CD4-positive, alpha-beta T cell treated with Interleukin-6 at 100 ng/mL for 8 hours (primary cell): ENCODE measurements around the gene EID2B.

Experiments used
- DNase-seq: peaks from one replicate; pipeline ENCODE4 v3.0.0-alpha.2; 2020; ENCODE audit warnings: mixed read lengths, low spot score

The EID2B gene

DNA sequence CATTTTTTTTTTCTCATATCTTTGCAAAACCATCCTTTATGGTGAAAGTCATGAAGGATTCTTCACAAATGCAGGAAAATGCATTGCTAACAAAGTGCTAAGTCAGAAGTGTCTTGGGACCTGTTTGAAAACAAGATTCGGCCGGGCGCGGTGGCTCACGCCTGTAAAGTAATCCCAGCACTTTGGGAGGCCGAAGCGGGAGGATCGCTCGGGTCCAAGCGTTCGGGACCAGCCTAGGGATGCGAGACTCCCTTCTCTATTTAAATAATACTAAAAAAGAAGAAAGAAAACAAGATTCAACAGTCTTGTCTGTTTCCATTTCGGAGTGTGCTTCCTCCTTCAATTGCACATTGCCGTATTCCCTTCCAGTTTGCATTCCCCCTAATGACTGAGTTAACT lies 819 bp downstream of the EID2B start:
- no peak for DNase-seq

DNA sequence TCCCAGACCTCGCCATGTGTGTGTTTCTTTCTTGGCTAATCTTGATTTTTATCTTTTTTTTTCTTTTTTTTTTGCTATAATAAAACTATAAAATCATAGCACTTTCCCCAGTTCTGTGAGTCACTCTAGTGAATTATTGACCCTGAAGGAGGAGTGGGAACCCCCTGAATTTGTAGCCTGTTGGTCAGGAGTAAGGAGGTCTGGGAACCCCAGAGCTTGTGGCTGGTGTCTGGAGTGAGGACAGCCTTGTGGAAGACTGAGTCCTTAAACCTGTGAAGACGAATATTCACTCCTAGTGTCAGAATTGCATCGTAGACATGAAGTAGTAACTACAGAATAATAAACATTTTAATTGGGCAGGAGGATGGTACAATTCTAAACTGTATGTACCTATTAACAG lies 7.4 kb downstream of the EID2B start:
- DNase-seq: no peak

DNA sequence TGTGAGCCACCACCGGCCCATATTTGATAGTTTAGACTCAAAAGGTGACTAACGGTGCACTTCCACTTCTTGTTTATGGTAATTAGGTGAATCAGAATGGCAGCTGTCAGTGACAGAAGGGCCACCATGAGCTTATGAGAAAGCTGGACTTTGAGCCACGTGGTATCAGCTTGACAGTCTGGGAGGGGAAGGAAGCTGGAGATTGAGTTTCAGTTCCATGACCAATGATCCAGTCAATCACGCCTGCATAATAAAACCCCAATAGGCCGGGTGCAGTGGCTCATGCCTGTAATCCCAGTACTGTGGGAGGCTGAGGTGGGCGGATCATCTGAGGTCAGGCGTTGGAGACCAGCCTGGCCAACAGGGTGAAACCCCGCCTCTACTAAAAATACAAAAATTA lies 8.2 kb downstream of the EID2B start:
- DNase-seq: no peak

DNA sequence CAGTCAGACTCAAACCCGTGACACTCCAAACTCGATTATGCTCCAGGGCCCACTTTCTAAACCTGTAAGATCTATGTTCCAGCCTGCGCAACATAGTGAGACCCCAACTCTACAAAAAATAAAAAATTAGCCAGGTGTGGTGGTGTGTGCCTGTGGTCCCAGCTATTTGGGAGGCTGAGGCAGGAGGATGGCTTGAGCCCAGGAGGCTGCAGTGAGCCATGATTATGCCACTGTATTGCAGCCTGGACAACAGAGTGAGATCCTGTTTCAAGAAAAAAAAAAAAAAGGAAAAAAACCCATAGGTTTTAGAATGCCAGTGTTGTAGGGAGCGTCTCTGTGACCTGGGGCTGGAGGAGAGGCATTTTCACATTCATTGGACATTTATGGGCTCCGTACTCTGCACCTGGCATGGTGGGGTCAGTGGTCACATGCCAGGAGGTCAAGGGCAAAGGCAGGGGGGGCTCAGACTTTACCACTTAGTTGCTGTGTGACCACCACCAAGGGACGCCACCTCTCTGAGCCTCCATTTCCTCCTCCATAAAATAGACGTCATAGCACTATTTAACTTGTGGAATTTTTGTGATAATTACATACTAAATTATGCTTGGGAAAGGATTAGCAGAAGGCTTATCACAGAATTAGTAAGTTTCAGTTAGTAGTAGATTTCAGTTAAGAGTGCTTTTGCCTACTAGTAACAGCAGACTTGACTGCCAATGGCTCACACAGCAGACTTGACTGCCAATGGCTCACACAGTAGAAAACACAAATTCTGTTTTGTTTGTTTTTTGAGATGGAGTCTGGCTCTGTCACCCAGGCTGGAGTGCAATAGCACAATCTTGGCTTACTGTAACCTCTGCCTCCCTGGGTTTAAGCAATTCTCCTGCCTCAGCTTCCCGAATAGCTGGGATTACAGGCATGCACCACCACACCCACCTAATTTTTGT lies 11.8 kb downstream of the EID2B start:
- no peak for DNase-seq

DNA sequence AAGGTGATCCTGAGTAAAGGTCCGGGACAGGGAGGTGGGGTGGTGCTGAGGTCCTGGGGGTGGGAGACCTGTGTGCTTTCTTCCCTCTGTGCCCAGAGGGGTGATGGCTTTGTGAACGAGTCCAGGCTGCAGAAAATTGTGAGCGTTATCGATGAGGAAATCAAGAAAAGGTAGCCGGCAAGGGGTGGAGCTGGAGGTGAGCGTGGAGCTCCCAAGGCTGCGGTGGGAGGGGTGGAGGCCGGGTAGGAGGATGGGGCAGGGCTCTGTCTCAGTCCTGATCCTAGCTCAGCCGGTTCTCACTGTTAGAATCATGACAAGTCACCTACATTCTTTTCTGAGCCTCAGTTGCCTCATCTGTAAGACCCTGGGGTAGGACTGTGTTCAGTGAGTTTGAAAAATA lies 13.7 kb downstream of the EID2B start:
- DNase-seq: no peak

DNA sequence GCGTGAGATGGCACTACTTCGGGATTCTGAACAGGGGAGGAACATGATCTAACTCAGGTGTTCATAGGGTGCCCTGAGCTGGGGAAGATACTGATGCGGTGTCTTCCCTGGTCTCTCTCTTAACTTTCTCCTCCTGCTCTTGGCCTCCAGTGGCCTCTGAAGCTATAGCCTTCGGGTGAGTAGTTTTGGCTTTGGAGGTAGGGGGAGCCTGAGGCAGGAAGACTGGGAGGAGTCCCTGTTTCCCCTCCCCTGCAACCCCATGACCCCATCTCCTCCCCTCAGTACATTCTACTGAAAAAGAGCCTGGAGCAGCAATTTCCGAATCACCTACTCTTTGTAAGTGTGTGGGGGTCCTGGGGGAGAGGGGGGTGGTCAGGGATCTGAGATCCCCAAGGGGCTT lies 14.2 kb downstream of the EID2B start:
- DNase-seq: no peak

DNA sequence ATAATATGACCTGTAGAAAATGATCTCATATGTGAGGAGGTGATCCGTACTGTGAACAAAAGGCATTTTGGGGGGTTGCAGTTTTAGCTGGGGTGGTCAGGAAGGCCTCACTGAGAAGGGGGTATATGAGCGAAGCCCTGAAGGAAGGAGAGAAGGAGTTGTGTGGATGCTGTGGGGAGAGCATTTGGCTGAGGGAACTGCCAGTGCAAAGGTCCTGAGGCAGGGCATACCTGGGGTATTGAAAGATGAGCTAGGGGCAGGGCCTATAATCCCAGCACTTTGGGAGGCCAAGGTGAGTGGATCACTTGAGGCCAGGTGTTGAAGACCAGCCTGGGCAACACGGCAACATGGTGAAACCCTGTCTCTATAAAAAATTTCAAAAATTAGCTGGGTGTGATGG lies 15.2 kb downstream of the EID2B start:
- no peak for DNase-seq

DNA sequence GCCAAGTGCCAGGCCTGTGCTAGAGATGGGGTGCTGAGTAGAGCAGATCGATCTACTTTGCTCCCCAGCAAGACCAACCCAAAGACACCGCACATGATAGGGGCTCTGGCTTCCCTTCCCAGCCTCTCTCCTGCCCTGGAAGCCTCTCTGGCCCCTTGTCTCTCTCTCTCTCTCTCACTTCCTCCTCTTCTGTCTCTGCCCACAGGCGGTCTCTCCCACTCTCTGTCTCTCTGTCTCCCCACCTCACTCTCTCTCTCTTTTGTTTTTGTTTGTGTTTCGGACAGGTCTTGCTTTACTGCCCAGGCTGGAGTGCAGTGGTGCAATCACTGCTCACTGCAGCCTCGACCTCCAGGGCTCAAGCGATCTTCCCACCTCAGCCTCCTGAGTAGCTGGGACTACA lies 16.4 kb downstream of the EID2B start:
- no peak for DNase-seq

DNA sequence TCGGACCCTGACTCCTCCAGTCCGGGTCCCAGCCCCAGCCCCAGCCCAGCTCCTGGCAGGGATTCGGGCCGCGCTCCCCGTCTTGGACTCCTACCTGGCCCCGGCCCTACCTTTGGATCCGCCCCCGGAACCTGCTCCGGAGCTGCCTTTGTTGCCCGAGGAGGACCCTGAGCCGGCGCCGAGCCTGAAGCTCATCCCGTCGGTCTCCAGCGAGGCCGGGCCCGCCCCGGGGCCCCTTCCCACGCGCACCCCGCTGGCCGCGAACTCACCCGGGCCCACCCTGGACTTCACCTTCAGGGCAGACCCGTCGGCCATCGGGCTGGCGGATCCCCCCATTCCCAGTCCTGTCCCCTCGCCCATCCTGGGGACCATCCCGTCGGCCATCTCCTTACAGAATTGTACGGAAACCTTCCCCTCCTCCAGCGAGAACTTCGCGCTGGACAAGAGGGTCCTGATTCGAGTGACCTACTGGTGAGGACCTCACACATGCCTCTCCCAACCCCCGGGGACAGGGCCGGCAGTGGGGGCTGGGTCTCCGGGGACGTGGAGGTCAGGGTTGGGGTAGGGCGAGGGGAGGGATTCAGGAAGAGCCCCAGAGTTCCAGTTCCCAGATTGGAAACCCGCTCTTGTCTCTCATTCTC lies 17.0 kb downstream of the EID2B start:
- DNase-seq: no peak

DNA sequence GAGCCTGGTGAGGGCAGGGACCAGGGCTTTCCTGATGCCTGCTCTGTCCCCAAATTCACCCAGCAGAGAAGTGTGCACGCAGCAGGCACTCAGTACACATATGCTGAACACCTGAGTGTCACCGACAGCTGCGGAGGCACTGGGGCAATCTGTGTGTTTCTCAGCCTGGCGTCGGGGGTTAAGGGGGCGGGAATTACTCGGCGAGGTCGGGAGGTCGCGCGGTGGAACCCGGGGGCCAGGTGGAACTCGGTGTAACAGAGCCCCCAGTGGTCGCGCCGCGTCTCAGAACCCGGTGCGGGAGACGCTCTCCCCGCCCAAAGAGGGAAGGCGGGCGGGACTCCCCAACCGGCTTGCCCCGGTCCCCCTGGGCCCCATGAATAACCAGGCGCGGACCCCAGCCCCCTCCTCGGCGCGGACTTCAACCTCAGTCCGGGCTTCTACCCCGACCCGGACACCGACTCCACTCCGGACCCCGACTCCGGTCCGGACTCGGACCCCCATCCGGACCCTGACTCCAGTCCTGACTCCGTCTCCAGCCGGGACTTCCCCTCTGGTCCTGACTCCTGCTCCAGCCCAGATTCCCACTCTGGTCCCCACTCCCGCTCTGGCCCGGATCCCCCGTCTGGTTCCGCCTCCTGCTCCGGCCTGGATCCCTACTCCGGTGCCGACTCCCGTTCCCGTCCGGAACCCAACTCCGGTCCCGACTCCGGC lies 17.7 kb downstream of the EID2B start, which contains the start of gene SELENOV:
Gene SELENOV, plus strand, starts transcription at position 300 of the 711 bp plus-strand sequence. Its CDS starts 74 bp downstream, at position 374.
- DNase-seq: no peak

DNA sequence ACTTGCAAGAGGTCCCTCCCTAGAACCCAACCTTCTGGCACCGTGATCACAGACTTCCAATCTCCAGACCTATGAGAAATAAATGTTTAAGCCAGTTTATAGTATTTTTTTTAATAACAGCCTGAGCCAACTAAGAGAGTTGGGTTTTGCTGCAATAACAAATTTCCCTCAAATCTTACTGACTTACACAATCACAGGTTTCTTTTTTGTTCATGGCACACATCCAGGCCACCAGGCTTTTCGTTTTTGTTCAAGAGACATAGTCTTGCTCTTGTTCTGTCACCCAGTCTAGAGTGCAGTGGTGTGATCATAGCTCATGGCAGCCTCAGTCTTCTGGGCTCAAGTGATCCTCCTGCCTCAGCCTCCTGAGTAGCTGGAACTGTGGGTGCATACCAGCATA lies 19.7 kb downstream of the EID2B start:
- no peak for DNase-seq

DNA sequence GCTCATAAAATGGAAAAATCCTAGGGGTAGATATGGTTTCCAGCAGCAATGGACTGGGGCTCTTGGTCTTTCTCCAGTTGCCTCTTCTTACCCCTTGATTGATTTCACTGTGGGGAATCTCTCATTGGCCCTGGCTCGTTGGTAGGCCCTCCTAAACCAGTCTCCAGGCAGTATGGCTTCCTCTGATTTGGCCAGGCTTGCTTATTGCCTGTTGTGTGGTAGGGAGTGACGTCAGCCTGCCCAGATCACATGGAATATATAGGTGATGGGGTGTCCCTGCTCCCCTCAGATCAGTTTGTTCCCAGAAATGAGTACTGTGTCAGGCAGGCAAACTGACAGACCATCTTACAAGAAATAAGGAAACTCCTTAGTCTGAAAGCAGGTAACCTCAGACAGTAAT lies 23.4 kb downstream of the EID2B start:
- no peak for DNase-seq

DNA sequence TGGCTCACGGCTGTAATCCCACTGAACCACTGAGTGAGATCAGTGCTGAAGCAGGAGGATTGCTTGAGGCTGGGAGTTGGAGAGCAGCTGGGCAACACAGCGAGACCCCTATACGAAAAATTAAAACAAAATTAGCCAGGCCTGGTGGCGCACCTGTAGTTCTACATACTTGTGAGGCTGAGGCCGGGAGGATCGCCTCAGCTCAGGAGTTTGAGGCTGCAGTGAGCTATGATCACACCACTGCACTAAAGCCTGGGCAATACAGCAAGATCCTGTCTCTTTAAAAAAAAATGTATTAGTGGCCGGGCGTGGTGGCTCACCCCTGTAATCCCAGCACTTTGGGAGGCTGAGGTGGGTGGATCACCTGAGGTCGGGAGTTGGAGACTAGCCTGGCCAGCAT lies 24.0 kb downstream of the EID2B start:
- DNase-seq: no peak

DNA sequence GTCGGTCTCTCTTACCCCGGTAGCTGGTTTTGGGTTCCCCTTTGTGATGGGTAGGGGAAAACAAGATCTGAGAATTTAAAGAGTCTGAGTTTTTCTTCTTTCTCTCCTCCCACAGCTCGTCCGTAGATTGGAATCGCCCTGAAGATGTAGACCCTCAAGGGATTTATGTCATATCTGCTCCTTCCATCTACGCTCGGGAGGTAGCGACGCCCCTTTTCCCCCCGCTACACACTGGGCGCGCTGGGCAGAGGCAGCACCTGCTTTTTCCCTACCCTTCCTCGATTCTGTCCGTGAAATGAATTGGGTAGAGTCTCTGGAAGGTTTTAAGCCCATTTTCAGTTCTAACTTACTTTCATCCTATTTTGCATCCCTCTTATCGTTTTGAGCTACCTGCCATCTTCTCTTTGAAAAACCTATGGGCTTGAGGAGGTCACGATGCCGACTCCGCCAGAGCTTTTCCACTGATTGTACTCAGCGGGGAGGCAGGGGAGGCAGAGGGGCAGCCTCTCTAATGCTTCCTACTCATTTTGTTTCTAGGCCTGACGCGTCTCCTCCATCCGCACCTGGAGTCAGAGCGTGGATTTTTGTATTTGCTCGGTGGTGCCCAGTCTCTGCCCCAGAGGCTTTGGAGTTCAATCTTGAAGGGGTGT lies 24.8 kb downstream of the EID2B start:
- DNase-seq: no peak

DNA sequence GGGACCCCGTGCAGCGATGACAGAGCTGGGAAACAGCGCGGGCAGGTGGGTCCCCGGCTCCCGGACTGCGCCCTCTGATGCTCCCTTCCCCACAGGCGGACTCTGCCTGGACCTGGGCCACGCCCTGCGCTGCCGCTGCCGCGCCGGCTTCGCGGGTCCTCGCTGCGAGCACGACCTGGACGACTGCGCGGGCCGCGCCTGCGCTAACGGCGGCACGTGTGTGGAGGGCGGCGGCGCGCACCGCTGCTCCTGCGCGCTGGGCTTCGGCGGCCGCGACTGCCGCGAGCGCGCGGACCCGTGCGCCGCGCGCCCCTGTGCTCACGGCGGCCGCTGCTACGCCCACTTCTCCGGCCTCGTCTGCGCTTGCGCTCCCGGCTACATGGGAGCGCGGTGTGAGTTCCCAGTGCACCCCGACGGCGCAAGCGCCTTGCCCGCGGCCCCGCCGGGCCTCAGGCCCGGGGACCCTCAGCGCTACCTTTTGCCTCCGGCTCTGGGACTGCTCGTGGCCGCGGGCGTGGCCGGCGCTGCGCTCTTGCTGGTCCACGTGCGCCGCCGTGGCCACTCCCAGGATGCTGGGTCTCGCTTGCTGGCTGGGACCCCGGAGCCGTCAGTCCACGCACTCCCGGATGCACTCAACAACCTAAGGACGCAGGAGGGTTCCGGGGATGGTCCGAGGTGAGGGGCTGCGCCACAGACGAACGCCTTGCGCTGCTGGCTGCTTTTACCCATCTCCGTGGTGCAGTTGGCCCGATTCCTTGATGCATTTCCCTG lies 25.5 kb downstream of the EID2B start:
- DNase-seq: peak; percentile 12

DNA sequence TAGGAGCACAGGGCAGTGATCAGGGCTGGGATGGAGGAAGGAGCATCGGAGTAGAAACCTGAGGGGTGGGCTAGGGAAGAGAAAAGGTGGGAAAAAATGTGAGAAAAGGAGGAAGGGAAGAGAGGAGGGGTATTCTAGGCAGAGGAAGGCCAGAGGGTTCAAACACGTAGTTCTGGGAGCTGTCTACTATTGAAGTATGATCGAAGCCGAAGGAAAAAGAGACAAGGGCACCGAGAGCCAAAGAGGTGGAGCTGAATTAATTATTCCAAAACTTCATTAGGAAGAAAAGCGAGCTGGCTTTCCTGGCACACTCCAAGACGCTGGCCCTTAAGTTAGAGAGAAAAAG lies 26.1 kb downstream of the EID2B start:
- no peak for DNase-seq

DNA sequence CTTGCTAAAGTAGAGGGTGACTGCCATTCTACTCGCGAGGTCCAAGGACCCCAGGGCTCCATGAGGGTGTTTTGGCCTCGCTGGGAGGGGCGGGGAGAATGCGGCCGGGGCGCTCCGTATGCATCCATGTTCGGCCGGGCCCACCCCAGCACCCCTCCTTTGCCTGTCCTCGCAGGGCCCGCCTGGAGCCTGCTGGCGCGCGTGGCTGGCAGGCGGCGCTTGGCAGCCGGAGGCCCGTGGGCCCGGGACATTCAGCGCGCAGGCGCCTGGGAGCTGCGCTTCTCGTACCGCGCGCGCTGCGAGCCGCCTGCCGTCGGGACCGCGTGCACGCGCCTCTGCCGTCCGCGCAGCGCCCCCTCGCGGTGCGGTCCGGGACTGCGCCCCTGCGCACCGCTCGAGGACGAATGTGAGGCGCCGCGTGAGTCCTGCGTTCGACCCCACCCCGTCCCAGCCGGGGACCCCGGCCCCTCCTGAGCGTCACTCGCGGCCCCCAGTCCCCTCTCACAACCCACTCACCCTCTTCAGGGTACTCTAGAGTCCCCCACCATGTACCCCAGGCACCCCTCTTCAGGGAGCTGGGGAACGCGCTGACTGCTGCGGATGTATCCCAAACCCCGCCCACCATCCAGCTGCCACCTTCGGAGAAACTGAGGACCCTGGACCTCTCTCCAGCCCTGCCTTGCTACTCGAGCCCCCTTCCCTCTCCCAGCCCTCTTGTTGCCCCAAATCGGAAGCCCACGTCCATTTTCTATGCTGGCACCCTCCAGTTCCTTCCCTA lies 29.8 kb downstream of the EID2B start:
- peak; percentile 65 for DNase-seq

DNA sequence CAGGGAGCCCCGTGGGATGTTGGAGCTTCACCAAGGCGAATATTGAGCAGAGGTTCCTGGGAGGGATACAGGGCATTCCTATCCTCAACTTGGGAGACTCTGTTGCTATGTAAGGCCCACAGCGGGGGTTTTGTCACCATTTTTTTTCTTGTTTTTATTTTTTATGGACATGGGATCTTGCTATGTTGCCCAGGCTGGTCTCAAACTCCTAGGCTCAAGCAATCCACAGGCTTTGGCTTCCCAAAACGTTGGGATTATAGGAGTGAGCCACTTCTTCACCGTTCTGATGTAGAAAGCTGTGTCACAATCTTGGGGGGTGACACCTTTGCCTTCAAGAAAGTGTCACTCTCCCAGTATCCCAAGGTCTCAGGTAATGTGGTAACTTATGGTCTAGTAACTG lies 31.3 kb downstream of the EID2B start:
- DNase-seq: no peak

DNA sequence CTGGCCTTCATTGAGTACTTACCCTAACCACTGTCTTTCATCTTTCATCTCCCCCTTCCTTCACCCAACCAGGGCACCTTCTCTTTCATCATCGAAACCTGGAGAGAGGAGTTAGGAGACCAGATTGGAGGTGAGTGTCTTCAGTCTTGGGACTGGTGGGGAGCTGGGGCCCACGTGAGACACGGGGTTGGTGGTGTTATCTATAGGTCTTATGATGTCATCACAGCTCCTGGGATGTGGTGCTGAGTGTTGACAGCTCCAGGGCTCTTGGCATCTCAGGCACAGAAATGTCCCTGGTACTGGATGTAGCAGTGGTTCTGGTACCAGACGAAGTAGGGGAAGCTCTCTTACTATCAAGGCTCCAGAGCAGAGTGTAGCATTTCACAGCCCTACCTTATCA lies 32.1 kb downstream of the EID2B start:
- DNase-seq: no peak

DNA sequence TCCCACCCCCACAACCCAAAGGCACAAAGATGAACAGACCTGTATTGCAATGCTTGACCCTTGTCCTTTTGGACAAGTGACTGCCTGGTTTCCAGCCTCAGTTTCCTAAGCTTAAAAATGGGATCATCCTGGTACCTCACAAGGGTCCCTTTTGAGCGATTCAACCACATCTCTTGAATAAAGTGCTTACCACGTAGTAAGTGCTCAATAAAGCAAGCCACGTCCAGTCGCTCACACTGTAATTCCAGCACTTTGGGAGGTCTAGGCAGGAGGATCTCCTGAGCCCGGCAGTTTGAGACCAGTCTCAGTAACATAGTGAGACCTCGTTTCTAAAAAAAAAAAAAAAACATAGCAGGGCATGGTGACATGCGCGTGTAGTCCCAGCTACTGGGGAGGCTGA lies 32.7 kb downstream of the EID2B start:
- no peak for DNase-seq
